Neural progenitor cell (in vitro differentiated cells): ENCODE data around the gene TEX11.
"Not testable (repeated sequence)": the region's sequence is repeated elsewhere in the genome, so short reads cannot be mapped to it uniquely, and the experiment has no call there.

Experiments
- EZH2 ChIP-seq: fragments of 200-600 bp; sonication (generic); IDR thresholded peaks from 2 replicates; pipeline ENCODE4 v1.6.1; 2017; ENCODE audit warnings: antibody characterized with exemption, mild to moderate bottlenecking, moderate library complexity
- EZH2phosphoT487 ChIP-seq: fragments of 200-600 bp; sonication (generic); IDR thresholded peaks from 2 replicates; pipeline ENCODE4 v1.6.1; 2017; ENCODE audit warnings: antibody characterized with exemption
- TF ChIP-seq, protein P1 (sequence below): fragments of 200-600 bp; sonication (generic); IDR thresholded peaks from 2 replicates; pipeline ENCODE4 v1.5.1; 2017; ENCODE audit warnings: antibody characterized with exemption, mild to moderate bottlenecking

DNA sequence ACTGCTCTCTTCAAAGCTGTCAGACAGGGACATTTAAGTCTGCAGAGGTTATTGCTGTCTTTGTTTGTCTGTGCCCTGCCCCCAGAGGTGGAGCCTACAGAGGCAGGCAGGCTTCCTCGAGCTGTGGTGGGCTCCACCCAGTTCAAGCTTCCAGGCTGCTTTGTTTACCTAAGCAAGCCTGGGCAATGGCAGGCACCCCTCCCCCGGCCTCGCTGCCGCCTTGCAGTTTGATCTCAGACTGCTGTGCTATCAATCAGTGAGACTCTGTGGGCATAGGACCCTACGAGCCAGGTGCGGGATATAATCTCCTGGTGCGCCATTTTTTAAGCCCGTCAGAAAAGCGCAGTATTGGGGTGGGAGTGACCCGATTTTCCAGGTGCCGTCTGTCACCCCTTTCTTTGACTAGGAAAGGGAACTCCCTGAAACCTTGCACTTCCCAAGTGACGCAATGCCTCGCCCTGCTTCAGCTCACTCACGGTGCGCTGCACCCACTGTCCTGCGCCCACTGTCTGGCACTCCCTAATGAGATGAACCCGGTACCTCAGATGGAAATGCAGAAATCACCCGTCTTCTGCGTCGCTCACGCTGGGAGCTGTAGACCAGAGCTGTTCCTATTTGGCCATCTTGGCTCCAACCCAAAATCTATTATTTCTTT lies 338.5 kb downstream of the TEX11 start:
- not testable (repeated sequence) for TF ChIP-seq EZH2phosphoT487, EZH2
- TF ChIP-seq, protein P1, sequence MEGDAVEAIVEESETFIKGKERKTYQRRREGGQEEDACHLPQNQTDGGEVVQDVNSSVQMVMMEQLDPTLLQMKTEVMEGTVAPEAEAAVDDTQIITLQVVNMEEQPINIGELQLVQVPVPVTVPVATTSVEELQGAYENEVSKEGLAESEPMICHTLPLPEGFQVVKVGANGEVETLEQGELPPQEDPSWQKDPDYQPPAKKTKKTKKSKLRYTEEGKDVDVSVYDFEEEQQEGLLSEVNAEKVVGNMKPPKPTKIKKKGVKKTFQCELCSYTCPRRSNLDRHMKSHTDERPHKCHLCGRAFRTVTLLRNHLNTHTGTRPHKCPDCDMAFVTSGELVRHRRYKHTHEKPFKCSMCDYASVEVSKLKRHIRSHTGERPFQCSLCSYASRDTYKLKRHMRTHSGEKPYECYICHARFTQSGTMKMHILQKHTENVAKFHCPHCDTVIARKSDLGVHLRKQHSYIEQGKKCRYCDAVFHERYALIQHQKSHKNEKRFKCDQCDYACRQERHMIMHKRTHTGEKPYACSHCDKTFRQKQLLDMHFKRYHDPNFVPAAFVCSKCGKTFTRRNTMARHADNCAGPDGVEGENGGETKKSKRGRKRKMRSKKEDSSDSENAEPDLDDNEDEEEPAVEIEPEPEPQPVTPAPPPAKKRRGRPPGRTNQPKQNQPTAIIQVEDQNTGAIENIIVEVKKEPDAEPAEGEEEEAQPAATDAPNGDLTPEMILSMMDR = not testable (repeated sequence)
